GM21367 (cell line): ENCODE data around the gene TSEN2.
"Not testable (repeated sequence)": the region's sequence is repeated elsewhere in the genome, so short reads cannot be mapped to it uniquely, and the experiment has no call there.

Source experiments
- ATAC-seq: cut with Tn5 transposase; IDR thresholded peaks from one replicate; pipeline ENCODE4 v1.9.1; 2021; ENCODE audit not compliant: unreplicated experiment

Gene TSEN2

GRCh38 chr3:12451960-12452359 is 32.3 kb upstream of the TSEN2 start:
- no peak for ATAC-seq

GRCh38 chr3:12452361-12453330 is 31.6 kb upstream of the TSEN2 start:
- no peak for ATAC-seq

GRCh38 chr3:12454076-12454815 is 30.0 kb upstream of the TSEN2 start:
- ATAC-seq: no peak

GRCh38 chr3:12454816-12455121 is 29.5 kb upstream of the TSEN2 start:
- no peak for ATAC-seq

- ATAC-seq: no peak
Measured at GRCh38 chr3:12455740-12456139, 28.5 kb upstream of the TSEN2 start.

GRCh38 chr3:12456441-12456840 is 27.8 kb upstream of the TSEN2 start:
- no peak for ATAC-seq

GRCh38 chr3:12457380-12457779 is 26.9 kb upstream of the TSEN2 start:
- not testable (repeated sequence) for ATAC-seq

GRCh38 chr3:12458901-12459300 is 25.4 kb upstream of the TSEN2 start:
- ATAC-seq: no peak

GRCh38 chr3:12460127-12460526 is 24.2 kb upstream of the TSEN2 start:
- no peak for ATAC-seq

- no peak for ATAC-seq
Measured at GRCh38 chr3:12461097-12461649, 23.1 kb upstream of the TSEN2 start.

GRCh38 chr3:12462159-12462947 is 21.9 kb upstream of the TSEN2 start:
- ATAC-seq: no peak

- no peak for ATAC-seq
Measured at GRCh38 chr3:12463686-12464085, 20.6 kb upstream of the TSEN2 start.

- no peak for ATAC-seq
Measured at GRCh38 chr3:12464181-12464580, 20.1 kb upstream of the TSEN2 start.

GRCh38 chr3:12465151-12465835 is 19.0 kb upstream of the TSEN2 start:
- ATAC-seq: no peak

GRCh38 chr3:12465836-12466225 is 18.4 kb upstream of the TSEN2 start:
- no peak for ATAC-seq

GRCh38 chr3:12467746-12468145 is 16.5 kb upstream of the TSEN2 start:
- ATAC-seq: no peak

- no peak for ATAC-seq
Measured at GRCh38 chr3:12468276-12468675, 16.0 kb upstream of the TSEN2 start.

GRCh38 chr3:12468757-12469156 is 15.5 kb upstream of the TSEN2 start:
- no peak for ATAC-seq

GRCh38 chr3:12469222-12469621 is 15.1 kb upstream of the TSEN2 start:
- ATAC-seq: not testable (repeated sequence)

GRCh38 chr3:12470111-12470510 is 14.2 kb upstream of the TSEN2 start:
- ATAC-seq: no peak

- ATAC-seq: no peak
Measured at GRCh38 chr3:12470680-12471079, 13.6 kb upstream of the TSEN2 start.
